ENCODE data around the gene SRRM4.

- TF ChIP-seq BACH2 (CRISPR knock-in tag; IDR thresholded peaks at IDR 0.05; ENCODE audit: borderline replicate concordance) (no peak), ZFP3 (CRISPR knock-in tag; IDR thresholded peaks at IDR 0.05) (no peak), PATZ1 (CRISPR knock-in tag; IDR thresholded peaks at IDR 0.05; ENCODE audit: borderline replicate concordance) (no peak), CREB5 (CRISPR knock-in tag; IDR thresholded peaks at IDR 0.05; ENCODE audit: low read depth) (no peak), ISL1 (CRISPR knock-in tag; IDR thresholded peaks at IDR 0.05) (no peak), GLIS3 (CRISPR knock-in tag; IDR thresholded peaks at IDR 0.05) (no peak), TSHZ2 (CRISPR knock-in tag; IDR thresholded peaks at IDR 0.05) (no peak), ARNTL (CRISPR knock-in tag; IDR thresholded peaks at IDR 0.05; ENCODE audit: borderline replicate concordance, low read depth) (no peak), ZNF8 (CRISPR knock-in tag; IDR thresholded peaks at IDR 0.05) (no peak)
These were observed 140.7 kb downstream of the SRRM4 start for GRCh38 chr12:119122047-119122446.

Measured in SK-N-SH treated with all-trans-retinoic acid at 6 μM for 48 hours (cell line).